Mucosa of stomach (tissue), 1 donor: ENCODE results near the gene TEX101.
A peak's percentile ranks its signal among the peaks of the same experiment; 100 is the strongest.
"Not testable (repeated sequence)": the region's sequence is repeated elsewhere in the genome, so short reads cannot be mapped to it uniquely, and the experiment has no call there.

Experiments used
- H3K27me3 ChIP-seq: one replicate; pipeline ENCODE4 v1.7.0; 2013; ENCODE audit warnings: mild to moderate bottlenecking, low read length; ENCODE audit not compliant: control insufficient read depth, insufficient read depth
- H3K36me3 ChIP-seq: one replicate; pipeline ENCODE4 v1.7.0; 2013; ENCODE audit warnings: low read length; ENCODE audit not compliant: control insufficient read depth, insufficient read depth
- H3K4me1 ChIP-seq: one replicate; pipeline ENCODE4 v1.7.0; 2013; ENCODE audit warnings: mild to moderate bottlenecking, low read length; ENCODE audit not compliant: control insufficient read depth, insufficient read depth
- H3K4me3 ChIP-seq: one replicate; pipeline ENCODE4 v1.7.0; 2013; ENCODE audit warnings: low read length
- H3K9ac ChIP-seq: one replicate; pipeline ENCODE4 v1.7.0; 2013; ENCODE audit warnings: mild to moderate bottlenecking, low read length, moderate library complexity
- H3K9me3 ChIP-seq: one replicate; pipeline ENCODE4 v1.7.0; 2013; ENCODE audit warnings: mild to moderate bottlenecking, low read length, moderate library complexity; ENCODE audit not compliant: control insufficient read depth
- donor health status: Pancreatic carcinoma.

TEX101 gene

DNA sequence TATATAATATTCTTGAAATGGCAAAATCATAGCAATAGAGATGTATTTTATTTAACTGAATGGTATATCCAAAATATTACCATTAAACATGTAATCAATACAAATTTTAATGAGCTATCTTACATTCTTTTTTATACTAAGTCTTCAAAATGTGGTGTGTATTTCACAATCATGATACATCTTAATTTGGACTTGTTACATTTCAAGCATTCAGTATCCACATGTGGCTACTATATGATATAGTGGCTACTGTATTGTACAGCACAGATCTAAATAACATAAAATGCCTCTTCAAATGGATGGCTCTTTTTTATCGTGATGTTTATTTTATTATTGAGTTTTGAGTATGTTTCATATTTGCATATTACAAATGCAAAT lies 8.0 kb downstream of the TEX101 start:
- no peaks in the 10 kb centered on the region for H3K9me3 ChIP-seq
- H3K36me3 ChIP-seq = no peaks in the 10 kb centered on the region
- H3K9ac ChIP-seq = no peak overlapping the region
- peaks cover 17% of the 10 kb centered on the region for H3K4me1 ChIP-seq
- no peak overlapping the region for H3K4me3 ChIP-seq
- no peaks in the 10 kb centered on the region for H3K27me3 ChIP-seq

DNA sequence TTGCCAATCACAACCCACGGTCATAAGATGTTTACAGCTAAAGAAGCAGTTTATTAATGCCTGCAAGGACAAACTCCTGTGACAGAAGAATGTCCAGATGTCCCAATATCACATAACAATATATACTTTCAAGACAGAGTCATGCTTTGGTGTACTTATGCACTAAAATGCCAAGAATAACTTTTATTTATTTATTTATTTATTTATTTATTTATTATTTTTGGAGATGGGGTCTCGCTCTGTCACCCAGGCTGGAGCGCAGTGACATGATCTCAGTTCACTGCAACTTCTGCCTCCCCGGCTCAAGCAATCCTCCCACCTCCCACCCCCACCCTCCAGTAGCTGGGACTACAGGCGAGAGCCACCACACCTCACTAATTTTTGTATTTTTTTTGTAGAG lies 9.1 kb downstream of the TEX101 start:
- Histone ChIP-seq H3K4me1 (peaks cover 17% of the 10 kb centered on the region), H3K9ac (no peak overlapping the region), H3K27me3 (no peaks in the 10 kb centered on the region), H3K36me3 (no peaks in the 10 kb centered on the region), H3K4me3 (no peak overlapping the region), H3K9me3 (no peaks in the 10 kb centered on the region)

- Histone ChIP-seq H3K9ac (peak overlapping the region; percentile 22), H3K36me3 (no peaks in the 10 kb centered on the region), H3K4me3 (no peak overlapping the region), H3K4me1 (peaks cover 17% of the 10 kb centered on the region), H3K27me3 (no peaks in the 10 kb centered on the region), H3K9me3 (no peaks in the 10 kb centered on the region)
These were observed 11.1 kb downstream of the TEX101 start for GRCh38 chr19:43425567-43426392.

GRCh38 chr19:43429395-43429794 lies 14.7 kb downstream of the TEX101 start:
- no peaks in the 10 kb centered on the region for H3K9me3 ChIP-seq
- peaks cover 17% of the 10 kb centered on the region for H3K4me1 ChIP-seq
- no peak overlapping the region for H3K9ac ChIP-seq
- H3K4me3 ChIP-seq = no peak overlapping the region
- no peaks in the 10 kb centered on the region for H3K27me3 ChIP-seq
- no peaks in the 10 kb centered on the region for H3K36me3 ChIP-seq

GRCh38 chr19:43430142-43430710 lies 15.5 kb downstream of the TEX101 start:
- H3K4me1 ChIP-seq = peaks cover 15% of the 10 kb centered on the region
- H3K9me3 ChIP-seq = no peaks in the 10 kb centered on the region
- no peak overlapping the region for H3K9ac ChIP-seq
- no peak overlapping the region for H3K4me3 ChIP-seq
- no peaks in the 10 kb centered on the region for H3K36me3 ChIP-seq
- no peaks in the 10 kb centered on the region for H3K27me3 ChIP-seq

DNA sequence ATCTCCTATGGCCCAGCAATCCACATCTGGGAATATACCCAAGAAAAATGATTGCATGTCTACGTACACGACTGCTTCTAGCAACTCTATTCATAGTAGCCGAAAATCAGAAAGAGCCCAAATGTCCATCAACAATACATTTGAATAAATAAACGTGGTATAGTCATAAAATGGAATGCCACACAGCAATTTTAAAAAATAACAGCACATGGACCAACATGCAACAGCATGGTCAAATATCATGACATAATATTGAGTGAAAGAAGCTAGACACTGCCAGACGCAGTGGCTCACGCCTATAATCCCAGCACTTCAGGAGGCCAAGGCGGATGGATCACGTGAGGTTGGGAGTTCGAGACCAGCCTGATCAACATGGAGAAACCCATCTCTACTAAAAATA lies 16.3 kb downstream of the TEX101 start:
- Histone ChIP-seq H3K36me3 (no peaks in the 10 kb centered on the region), H3K9ac (no peak overlapping the region), H3K9me3 (no peaks in the 10 kb centered on the region), H3K4me1 (peaks cover 8% of the 10 kb centered on the region), H3K27me3 (no peaks in the 10 kb centered on the region), H3K4me3 (no peak overlapping the region)

GRCh38 chr19:43433358-43433673 lies 18.6 kb downstream of the TEX101 start:
- no peaks in the 10 kb centered on the region for H3K27me3 ChIP-seq
- peaks cover under 1% of the 10 kb centered on the region for H3K4me1 ChIP-seq
- H3K9ac ChIP-seq = no peak overlapping the region
- no peaks in the 10 kb centered on the region for H3K36me3 ChIP-seq
- no peaks in the 10 kb centered on the region for H3K9me3 ChIP-seq
- no peak overlapping the region for H3K4me3 ChIP-seq

GRCh38 chr19:43433689-43434088 lies 19.0 kb downstream of the TEX101 start:
- Histone ChIP-seq H3K9me3 (no peaks in the 10 kb centered on the region), H3K4me3 (no peak overlapping the region), H3K9ac (no peak overlapping the region), H3K4me1 (peaks cover 5% of the 10 kb centered on the region), H3K36me3 (no peaks in the 10 kb centered on the region), H3K27me3 (no peaks in the 10 kb centered on the region)

- no peak overlapping the region for H3K4me3 ChIP-seq
- H3K27me3 ChIP-seq = peaks cover 4% of the 10 kb centered on the region
- peaks cover 12% of the 10 kb centered on the region for H3K4me1 ChIP-seq
- no peaks in the 10 kb centered on the region for H3K9me3 ChIP-seq
- no peak overlapping the region for H3K9ac ChIP-seq
- H3K36me3 ChIP-seq = no peaks in the 10 kb centered on the region
These were observed 21.1 kb downstream of the TEX101 start for GRCh38 chr19:43435775-43436174.

- not testable (repeated sequence) for H3K9me3 ChIP-seq, H3K4me3 ChIP-seq, H3K36me3 ChIP-seq, H3K9ac ChIP-seq, H3K27me3 ChIP-seq
- peaks cover 12% of the 10 kb centered on the region for H3K4me1 ChIP-seq
These were observed 22.6 kb downstream of the TEX101 start for GRCh38 chr19:43437284-43437683.

- Histone ChIP-seq H3K4me1 (peaks cover 12% of the 10 kb centered on the region), H3K27me3 (peaks cover 4% of the 10 kb centered on the region), H3K9ac (no peak overlapping the region), H3K4me3 (no peak overlapping the region), H3K9me3 (no peaks in the 10 kb centered on the region), H3K36me3 (no peaks in the 10 kb centered on the region)
These were observed 23.0 kb downstream of the TEX101 start for GRCh38 chr19:43437712-43438111.

DNA sequence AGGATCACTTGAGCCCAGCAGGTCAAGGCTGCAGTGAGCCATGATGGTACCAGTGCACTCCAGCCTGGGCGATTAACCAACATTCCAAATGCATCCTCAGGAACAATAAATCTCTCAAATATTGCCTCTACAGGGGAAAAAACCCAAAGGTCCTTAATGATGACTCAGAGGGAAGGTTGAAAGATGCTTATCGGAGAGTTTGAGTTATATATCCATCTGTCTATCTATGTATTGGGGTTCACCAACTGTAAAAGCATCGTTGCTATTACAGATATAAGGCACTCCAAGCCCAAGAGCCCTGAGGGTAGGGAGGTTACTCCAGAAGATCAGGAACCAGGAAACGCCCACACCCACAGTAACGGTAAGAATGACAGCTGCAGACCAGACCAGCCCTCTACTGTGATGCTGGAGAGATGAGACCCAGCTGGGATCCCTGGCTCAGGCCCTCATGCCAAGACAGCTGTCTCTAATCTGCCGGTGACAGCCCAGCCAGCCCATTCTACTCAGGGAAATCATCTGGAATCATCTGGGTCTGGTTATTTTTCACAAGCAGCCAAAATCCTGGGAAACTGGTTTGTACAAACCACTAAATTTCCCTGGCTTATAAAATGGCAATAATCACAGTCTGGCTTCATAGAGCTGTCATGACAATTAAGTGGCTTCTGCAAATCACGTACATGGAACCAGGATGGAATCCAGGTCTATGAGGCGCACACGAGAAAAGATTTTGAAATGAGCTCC lies 23.8 kb downstream of the TEX101 start:
- Histone ChIP-seq H3K9me3 (no peaks in the 10 kb centered on the region), H3K27me3 (peaks cover 4% of the 10 kb centered on the region), H3K4me3 (no peak overlapping the region), H3K4me1 (peaks cover 12% of the 10 kb centered on the region), H3K36me3 (no peaks in the 10 kb centered on the region), H3K9ac (no peak overlapping the region)
